ENCODE results near the gene PSMA5.

GRCh38 chr1:109373126-109373525 lies 53.1 kb downstream of the PSMA5 start:
- TF ChIP-seq MYC (IDR thresholded peaks at IDR 0.05; ENCODE audit: low read depth, low read length), result no peak
- no peak for TF ChIP-seq POLR2A (IDR thresholded peaks at IDR 0.05; ENCODE audit: extremely low read depth, insufficient read length)
- TF ChIP-seq CTCF (IDR thresholded peaks at IDR 0.05; ENCODE audit: low read depth, low read length), result no peak
- no peak for TF ChIP-seq MAX (IDR thresholded peaks at IDR 0.05; ENCODE audit: low read depth, low read length)

Data from NB4 (cell line).